T47D (cell line): ENCODE data around the gene FBXL2.

Source experiments
- DNase-seq, 2 experiments: peaks; one replicate each; pipeline versions ENCODE4 v3.0.0 to v3.0.0-alpha.2; 2011 to 2012; ENCODE audit warnings: low read depth in 1 of 2, low spot score in 1 of 2
- JUND ChIP-seq: IDR thresholded peaks from 2 replicates; pipeline ENCODE4 v1.6.1; 2012; ENCODE audit warnings: low read depth
- in situ Hi-C: cut with HindIII; loops from 2 replicates; pipeline ENCODE4 v1.10.0; 2016; ENCODE audit warnings: low sequenced_read_pairs, low pct_unique_long_range_greater_than_20kb

The FBXL2 gene

DNA sequence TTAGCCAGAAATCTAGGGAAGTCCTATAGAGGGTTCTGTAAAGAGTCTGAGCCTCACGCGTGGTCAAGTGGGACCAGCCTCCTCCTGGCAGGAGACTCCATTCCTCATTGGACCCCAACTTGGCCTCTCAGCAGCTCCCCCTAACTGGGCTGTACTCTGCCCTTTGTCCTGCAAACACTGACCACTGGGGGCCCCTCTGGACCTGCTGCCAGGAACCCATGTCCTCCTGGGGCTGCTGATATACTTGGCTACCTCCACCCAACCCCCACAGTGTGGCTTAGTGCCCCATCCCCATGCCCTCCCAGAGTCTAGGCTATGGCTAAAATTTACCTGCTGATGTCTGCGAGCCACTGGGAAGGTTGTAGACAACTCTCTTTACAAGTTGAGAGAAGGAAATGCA lies 100.2 kb downstream of the FBXL2 start:
- in situ Hi-C loops: no loop called here
- no peak for DNase-seq
- no peak for TF ChIP-seq JUND

DNA sequence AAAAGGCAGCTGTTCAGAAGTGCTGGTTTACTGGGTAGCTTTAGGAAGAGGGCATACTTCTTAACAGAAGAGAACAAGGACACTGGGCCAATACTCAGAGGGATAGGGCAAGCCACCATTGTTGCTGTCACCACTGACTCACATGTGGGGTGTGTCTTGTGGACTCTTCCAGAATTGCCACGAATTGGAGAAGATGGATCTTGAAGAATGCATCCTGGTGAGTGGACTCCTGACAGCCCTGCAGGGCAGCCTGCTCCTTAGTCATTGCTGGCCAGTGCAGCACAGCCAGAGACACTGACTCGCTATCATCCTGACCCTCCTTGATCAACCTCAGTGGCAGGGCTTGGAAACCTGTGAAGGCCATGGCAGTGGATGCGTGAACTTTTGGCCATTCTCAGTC lies 100.7 kb downstream of the FBXL2 start:
- DNase-seq: no peak
- in situ Hi-C loops: no loop called here
- no peak for TF ChIP-seq JUND

DNA sequence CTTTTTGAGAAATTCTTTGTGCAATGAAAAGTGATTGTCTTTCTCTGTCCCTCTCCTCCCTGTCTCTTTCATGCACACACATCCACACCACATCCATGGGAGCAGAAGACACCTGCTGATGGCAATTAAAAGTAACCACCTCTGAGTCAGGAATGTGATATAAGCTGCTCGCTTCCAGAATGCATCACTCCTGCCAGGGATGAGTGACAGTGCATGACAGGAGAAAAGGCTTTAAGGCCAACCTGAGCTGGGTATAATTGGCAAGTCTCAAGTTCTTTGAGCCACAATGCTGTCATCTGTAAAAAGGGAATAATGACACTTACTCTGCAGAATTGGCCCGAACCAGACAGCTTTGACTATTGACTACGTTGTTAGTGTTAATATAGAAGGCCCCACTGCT lies 103.4 kb downstream of the FBXL2 start:
- in situ Hi-C loops: no loop called here
- DNase-seq: no peak
- no peak for TF ChIP-seq JUND

DNA sequence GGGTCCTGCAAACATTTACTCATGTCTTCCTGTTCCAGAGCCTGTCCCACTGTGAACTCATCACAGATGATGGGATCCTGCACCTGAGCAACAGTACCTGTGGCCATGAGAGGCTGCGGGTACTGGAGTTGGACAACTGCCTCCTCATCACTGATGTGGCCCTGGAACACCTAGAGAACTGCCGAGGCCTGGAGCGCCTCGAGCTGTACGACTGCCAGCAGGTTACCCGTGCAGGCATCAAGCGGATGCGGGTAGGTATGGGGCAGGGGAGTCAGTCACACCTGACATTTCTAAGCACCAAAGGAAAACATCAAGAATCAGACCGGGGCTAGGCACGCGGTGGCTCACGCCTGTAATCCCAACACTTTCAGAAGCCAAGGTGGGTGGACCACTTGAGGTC lies 106.7 kb downstream of the FBXL2 start:
- in situ Hi-C loops: no loop called here
- DNase-seq: no peak
- no peak for TF ChIP-seq JUND

DNA sequence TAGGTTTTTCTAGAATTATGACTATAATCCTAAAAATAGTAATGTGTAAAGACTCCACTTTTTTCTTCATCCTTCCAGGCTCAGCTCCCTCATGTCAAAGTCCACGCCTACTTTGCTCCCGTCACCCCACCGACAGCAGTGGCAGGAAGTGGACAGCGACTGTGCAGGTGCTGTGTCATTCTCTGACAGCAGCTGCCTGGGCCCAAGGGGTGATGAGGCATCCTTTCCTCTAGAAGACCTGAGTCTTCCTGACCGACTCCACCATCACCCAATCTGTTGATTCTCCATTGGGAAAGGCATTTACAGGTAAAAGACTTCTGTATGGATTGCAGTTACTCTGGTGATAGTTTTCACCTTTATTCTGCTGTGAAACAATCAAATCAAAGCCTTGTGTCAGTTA lies 108.2 kb downstream of the FBXL2 start:
- no peak for TF ChIP-seq JUND
- no peak for DNase-seq
- in situ Hi-C loops: no loop called here

DNA sequence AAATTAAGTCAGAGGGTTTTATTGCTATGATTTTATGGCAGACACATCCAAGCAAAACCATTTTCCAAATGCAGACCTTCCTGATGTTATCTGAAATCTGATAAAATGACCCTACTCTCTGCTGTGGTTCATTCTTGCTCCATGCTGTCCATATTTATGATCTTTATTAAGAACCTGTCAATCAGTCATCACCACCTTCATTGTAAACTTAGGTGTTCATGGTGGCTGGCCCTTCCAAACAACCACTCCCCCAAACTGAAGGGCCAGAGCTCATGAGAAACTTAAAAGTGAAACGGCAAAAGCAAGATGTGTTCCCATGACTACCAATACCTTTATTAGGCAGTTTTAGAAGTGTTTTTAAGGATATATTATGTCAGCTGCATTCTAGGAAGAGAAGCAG lies 109.4 kb downstream of the FBXL2 start:
- in situ Hi-C loops: no loop called here
- no peak for TF ChIP-seq JUND
- no peak for DNase-seq

DNA sequence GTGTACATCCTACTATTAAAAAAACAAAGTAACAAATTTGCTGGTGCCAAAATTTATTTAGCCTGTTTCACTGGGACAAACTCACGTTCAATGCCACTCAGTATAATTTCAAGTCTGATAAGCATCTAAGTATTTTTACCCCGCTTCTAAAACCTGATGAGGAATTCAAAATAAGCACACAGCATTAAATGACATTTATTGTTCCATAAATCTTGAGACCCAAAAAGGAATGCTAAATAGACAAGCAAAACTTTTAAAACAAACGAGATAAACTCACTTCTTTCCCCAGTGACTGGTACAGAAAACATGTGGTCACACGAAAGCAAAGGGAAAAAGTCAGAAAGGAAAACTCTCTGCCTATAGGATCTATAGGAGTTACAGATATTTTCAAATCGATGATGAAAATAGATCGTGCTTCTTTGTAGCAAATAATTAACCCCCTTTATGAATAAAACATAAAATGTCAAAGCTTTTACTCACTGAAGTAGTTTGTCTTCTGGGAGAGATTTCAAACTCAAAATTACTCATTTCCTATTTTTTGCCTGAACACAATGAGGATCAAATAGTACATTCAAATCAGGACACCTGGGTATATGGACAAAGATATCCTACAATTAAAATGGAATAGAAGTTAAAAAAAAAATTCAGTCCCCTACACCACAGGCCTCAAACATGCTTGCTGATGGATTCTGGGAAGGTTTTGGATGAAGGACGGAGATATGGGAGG lies 111.3 kb downstream of the FBXL2 start:
- in situ Hi-C loops: no loop called here
- no peak for DNase-seq
- TF ChIP-seq JUND: no peak

DNA sequence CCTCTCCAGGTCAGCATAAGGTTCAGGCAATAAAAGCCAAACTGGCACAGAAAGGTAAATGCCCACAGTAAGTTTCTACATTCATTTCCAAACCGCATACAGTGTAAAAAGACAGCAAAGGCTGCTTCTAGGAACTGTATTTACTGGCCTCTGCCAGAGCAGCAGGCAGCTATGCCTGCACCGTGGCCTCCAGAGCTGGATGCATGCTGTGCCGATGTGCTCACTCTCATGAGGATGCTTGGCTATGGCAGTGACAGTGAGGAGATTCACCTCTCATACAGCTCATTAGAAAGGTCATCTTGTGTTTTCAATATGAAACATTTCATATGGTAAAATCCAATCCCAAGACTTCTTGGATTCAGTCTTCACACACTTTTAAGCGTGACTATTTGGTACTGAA lies 112.7 kb downstream of the FBXL2 start:
- TF ChIP-seq JUND: no peak
- in situ Hi-C loops: no loop called here
- DNase-seq: no peak

DNA sequence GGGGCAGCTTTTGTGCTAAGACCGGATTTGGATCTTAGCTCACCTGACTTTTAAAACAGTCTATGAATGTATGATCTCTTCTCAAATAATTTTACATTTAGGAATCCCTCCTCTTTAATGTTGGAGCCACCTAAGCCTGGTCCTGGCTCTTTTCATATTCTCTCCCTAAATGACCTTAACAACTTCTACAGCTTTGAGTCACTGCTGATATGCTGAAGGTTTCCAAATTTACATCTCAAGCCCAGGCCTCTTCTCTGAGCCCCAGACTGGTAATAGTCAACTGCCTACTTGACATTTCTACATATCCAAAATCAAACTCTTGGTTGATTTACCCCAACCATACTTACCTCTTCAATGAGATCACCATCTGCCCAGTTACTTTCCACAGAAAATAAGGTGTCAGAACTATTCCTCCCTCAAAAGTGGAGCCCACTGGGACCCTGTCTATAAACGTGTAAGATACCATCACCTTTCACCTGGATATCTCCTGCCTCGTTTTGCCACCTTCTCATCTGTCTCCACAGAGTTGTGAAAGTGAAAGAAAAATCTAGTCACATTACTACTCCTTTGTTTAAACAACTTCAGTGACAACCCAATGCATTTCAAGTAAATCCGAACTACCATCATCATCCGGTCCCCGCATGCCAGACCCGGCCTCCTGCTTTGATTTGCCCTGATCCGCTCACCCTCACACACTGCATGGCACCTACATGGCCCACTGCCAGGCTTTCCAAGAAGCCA lies 114.2 kb downstream of the FBXL2 start:
- no peak for TF ChIP-seq JUND
- in situ Hi-C loops: no loop called here
- no peak for DNase-seq

DNA sequence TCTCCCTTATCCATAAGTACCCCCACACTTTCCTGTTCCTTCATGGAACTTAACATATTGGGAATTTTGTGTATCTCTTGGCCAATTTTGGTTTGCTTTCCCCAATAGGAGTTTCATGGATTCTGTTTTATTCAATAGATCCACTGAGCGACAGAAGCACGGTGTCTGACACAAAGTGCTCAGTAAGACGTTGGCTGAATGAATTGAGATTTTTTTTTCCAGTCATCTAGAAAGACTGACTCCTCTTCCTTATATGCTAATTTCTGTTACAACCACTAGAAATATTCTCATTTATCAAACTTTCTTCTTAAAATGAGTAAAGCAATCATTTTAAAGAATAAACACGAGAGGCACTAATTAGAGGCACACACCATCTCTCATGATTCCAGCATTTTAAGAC lies 114.9 kb downstream of the FBXL2 start:
- in situ Hi-C loops: no loop called here
- no peak for TF ChIP-seq JUND
- DNase-seq: no peak

DNA sequence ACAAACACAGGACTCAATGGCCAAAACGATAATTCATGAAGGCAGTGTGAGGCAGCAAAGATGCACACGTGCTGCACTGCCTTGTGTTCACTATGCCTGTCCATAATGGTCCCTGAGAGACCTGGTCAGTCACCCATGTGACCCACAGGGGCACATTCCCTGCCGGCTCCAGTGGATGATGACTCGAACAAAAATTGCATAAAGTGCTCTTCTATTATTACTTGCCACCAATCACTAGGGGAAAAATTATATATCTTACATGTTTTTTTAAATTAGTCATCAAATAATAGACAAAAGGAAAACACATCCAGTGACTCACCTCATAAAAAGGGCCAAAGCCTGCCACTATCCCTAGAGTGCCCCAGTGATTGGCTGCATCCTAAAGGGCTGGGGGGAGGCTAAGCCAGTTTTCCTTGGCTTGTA lies 115.5 kb downstream of the FBXL2 start:
- no peak for TF ChIP-seq JUND
- no peak for DNase-seq
- in situ Hi-C loops: no loop called here

DNA sequence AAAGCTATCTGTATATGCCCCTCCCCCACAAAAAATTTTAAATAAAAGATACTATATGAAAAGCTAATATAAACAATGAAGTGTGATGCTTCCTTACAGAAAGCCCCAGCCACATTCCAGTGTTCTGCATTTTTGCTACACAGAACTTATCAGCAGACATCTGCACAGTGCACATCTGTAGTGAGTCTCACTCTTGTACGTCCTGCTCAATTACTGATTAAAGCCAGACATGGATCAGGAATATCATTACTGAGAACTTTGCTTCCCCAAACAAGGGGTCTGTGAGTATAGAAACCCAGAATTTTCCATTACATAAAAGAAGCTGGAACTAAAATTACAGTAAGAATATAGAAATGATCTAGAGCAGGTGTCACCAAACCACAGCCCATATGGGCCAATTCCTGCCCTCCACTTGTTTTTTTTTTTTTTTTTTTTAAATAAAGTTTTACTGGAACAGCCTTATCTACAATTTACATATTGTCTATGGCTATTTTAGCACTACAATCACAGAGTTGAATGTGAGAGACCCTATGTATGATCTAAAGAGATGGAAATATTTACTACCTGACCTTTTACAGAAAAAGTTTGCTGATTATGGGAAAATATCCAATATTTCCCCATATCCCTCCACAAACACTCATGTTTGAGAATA lies 117.3 kb downstream of the FBXL2 start:
- DNase-seq: no peak
- no peak for TF ChIP-seq JUND
- in situ Hi-C loops: no loop called here

DNA sequence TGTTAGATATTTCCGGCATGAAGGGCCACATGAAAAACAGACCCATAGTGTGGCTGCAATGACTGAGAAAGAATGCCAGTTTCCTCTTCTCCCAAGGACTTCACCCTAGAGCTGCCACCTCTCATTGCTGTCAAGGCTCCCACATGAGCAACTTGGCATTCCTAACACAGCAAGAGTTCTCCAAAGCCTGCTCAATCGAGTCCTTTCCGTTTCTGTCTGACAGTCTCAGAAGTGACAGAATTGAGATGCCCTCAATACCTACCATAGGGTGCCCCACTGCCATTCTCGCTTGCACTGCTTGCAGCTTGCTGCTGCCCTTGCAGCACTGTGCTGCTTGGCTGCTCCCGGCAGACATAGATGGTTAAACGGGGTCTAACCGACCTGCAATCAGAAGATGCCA lies 118.7 kb downstream of the FBXL2 start:
- in situ Hi-C loops: no loop called here
- DNase-seq: no peak
- TF ChIP-seq JUND: no peak
